DMS153 (cell line): Measurements from ENCODE around the gene KCNA2.
A peak's percentile ranks its signal among the peaks of the same experiment; 100 is the strongest.

ENCODE experiments used
- DNase-seq: peaks from one replicate; lab custom pipeline; 2025; lab: John Stamatoyannopoulos, UW

KCNA2 gene

DNA sequence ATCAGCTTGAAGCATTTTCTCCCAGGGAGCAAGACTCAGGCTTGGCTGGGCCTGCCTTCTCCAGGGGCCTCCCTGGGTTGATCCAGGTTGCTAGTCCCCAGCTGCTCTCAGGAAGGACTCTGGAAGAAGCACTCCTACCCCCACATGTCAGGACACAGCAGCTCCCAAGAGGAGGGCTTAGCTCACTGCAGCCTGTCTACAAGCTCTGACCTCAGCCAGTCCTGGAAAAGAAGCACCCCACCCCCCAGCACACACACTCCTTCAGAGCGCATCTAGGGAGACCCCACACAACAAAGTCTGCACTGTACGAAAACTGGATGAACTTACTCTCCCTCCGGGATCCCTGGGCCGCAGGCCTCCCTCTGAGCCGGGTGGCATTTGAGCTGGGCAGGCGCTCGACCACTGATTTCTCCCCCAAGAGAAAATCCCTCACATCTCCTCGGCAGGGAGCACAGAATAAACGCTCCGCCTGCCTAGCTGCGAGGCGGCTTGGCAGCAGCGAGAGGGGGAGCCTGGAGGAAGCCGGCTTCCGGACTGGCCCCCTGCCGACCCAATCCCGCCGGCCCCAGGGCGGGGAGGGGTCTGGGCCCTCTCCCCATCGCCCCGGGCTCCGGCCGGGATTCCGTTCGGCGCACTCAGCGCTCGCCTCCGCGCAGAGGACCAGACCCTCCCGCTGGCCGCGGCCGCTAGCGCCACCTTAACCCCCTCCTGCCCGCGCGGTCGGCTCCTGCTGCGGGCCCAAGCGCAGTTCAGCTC lies at the start of gene KCNA2:
Gene KCNA2 (minus strand): TSS at position 458 of the 756 bp plus-strand sequence. CDS start 1,576 bp downstream, outside the sequence.
- no peak for DNase-seq

- no peak for DNase-seq
Measured at GRCh38 chr1:110650609-110651008, 44.5 kb upstream of the KCNA2 start.

GRCh38 chr1:110648417-110648816 lies 42.3 kb upstream of the KCNA2 start:
- no peak for DNase-seq

GRCh38 chr1:110647254-110647891 lies 41.2 kb upstream of the KCNA2 start:
- DNase-seq: no peak

GRCh38 chr1:110645821-110646735 lies 39.9 kb upstream of the KCNA2 start:
- no peak for DNase-seq

DNA sequence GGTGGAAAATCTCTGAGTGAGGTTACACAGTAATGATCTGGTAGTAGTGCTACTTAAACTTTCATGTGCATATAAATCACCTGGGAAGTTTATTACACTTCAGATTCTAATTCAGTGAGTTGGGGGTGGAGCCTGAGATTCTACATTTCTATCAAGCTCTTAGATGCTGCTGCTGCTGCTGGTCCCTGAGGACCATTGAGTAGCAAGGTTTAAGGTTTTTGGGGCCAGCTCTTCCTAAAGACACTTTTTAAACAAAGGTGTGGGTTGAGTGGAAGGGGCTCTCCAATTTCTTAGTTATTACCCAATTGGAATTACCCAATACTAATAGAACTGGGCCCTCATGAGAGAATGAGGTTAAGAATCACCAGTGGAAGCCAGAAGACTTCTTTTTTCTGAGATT lies 39.1 kb upstream of the KCNA2 start:
- no peak for DNase-seq

- DNase-seq: no peak
Measured at GRCh38 chr1:110643879-110644472, 37.8 kb upstream of the KCNA2 start.

DNA sequence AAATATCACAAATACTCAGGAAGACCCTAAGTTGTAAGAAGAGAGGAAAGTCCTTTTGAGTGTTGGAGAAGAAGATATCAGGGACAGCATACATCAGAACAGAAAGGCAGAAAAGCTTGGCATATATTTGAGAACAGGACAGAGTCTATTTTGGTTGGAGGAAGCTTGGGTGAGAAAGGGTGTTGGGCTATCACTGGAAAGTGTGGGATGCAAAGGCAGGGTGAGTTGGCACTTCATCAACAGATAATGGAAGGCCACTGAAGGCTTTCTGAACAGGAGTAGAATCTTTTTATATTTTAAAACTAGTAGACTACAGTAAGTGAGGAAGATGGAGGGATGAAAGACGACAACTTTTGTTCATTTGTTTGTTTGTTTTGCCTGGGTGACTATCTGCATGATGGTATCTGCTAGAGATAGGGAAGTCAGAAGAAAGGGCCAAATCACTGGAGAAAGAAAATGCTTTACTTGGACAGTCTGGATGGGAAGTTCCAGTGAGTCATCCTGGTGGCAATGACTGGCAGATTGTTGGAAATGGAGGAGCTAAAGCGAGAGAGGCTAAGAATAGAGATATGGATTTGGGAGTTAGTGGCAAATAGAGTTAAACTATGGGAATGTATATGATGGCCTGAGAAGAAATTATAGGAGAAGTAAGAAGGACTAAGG lies 33.7 kb upstream of the KCNA2 start:
- DNase-seq: no peak

GRCh38 chr1:110638556-110638955 lies 32.4 kb upstream of the KCNA2 start:
- DNase-seq: no peak

DNA sequence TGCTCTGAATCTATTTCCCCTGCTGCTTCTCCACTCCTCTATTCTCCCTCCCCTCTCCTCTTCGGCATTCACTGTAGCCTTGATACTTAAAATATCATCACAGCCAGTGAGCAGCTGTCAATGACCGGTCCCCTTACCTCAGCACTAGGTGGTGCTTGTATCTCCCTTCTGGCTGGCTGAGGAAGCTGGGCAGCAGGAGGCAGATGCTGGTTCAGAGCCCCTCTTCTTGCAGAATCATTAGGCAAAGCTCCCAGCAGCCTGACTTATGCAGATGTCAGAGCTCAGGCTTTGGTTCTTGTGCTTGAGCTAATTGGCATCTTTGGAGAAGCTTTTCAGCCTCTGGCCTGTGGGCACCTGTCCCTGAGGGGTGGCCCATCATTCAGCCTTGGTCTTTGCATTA lies 31.9 kb upstream of the KCNA2 start:
- no peak for DNase-seq

DNA sequence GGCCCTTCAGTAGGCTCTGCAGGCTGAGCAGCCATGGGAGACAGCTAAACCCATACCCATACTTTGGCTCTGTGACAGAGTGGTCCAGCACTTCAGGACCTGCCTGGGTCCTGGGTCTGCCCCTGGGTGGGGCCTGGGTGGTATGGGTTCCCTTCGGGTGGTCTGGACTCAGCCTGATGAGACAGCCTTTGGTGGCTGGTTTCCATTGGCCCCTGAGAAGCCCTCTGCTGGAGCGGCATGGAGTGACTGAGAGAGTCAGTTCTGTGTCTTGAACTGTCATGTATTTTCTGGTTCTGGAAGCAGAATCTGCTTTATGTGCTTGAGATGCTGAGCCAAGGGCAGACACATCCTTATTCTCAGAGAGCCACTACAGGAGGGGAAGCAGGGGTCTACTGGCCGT lies 31.3 kb upstream of the KCNA2 start:
- DNase-seq: no peak

DNA sequence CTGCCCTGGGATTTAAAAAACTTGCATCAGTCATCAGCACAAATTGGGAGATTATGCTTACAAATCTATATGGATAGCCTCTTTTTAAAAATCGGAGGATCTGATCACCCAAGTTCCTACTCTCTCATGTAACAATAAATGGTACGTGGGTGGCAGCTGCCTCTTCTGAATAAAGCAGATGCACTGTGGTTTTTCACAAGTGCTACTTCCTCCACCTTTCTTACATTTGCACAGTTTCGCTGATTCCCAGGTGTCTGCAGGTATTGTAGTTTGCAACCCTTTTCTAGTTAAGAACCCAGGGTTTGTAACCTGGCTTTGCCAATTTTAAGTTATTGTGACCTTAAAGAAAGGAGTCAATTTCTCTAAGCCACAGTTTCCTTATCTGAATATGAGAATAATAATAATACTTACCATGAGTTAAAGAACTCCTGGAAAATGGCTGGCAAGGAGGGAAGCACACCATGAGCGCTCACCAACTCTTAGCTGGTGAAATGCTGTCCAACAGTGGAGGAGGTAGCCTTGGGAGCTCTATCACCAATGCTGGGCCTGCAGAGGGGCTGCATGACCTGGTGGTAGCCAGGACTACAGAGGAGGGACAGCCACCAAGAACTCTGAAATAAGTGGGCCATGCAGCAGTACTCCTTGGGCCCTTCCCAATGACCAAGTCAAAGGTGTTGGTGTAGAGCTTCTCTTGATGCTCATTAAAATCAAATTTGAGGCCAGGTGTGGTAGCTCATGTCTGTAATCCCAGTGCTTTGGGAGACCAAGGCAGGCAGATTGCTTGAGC lies 30.2 kb upstream of the KCNA2 start:
- no peak for DNase-seq

DNA sequence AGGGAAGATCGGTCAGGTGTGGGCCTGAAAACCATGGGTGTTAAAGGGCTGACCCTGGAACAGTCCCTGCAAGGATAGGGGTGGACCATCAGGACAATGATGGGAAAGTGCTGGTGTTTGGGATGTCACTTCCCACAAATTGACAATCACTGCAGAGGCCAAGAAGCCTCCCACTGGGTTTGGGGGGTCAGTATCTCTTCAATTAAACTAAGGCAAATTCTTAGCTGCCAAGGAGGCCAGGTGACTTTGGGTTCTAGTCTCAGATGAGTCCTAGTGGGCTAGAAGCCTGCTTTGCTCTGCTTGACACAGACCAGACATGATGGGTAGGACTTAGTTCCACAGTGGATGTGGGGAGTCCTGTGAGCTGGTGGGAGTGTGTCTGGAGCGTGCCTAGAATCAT lies 29.3 kb upstream of the KCNA2 start:
- no peak for DNase-seq

DNA sequence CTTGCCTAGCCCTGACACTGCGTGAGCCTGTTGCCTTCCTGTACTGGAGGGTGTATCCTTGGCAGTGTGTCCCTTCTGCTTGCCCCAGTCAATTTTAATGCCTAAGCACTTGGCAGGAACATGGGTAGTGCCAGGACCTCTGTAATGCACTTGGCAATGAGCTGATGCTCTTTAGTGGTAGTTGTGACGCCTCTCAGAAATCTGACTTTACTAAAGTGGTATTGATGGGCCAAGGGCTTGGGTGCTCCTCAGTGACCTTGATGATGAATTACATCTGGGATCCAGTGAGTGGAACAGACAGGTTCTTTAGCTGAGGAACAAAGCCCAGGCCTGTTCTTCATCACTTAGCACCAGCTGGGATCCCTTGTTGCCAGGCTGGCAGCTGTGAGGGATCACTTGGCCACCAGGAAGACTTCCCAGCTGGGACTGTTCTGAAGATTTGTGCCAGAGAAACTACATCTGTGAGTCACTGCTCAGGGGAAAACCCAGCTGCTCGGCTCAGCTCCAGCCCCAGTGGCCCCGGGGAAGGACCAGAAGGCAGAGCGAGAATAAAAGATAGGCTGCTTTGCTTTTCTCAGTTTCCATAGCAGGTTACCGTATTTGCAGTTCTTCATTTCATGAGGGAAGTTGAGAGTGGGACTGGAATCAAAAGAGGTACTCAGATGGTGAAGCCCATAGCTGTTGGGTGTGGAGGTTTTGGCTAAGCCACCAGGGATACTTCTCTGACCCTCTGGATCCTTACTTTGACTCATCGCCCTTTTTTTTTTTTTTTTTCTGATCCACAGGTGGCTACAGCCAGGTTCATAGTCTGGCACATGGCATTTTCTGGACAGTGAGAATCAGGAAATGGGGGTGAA lies 28.5 kb upstream of the KCNA2 start:
- DNase-seq: no peak

- no peak for DNase-seq
Measured at GRCh38 chr1:110634086-110634454, 27.9 kb upstream of the KCNA2 start.

DNA sequence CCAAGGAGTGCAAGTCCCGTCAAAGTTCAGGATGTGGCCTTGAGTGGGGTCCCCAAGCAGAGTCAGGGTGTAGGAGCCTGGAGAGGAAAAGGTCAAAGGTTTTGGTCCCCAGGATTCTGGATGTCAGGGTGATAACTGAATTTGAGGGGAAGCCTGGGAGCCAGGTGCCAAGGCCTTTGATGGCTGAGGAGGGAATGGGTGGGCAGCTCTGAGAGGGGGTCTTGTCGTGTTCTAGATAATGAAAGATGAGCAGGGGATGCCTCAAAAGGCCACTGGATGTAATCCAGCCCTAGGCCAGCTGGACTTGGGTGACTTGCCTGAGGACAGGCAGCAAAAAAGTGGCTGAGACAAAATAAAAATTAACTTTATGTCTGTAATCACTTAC lies 27.5 kb upstream of the KCNA2 start:
- DNase-seq: no peak

GRCh38 chr1:110631836-110632620 lies 25.9 kb upstream of the KCNA2 start:
- no peak for DNase-seq

GRCh38 chr1:110630839-110631663 lies 24.9 kb upstream of the KCNA2 start:
- peak; percentile 9 for DNase-seq
